Naive thymus-derived CD4-positive, alpha-beta T cell (primary cell): Measurements from ENCODE around the gene RAP2A. TPM values are rescaled to one million over a fixed set of nuclear protein-coding genes. Genes with fewer than 3 reads are reported as not detected.

ENCODE experiments used
- ATAC-seq: fragments of 150-1000 bp; cut with Tn5 transposase; 2 replicates; pipeline ENCODE4 v1.10.0; 2021; ENCODE audit warnings: mild to moderate bottlenecking, moderate library complexity
- CTCF ChIA-PET: fragments of 350-600 bp; sonication (Branson Sonifier 250); formaldehyde crosslinking; loops from one replicate; lab custom pipeline; 2021; ENCODE audit warnings: antibody characterized with exemption; lab: Charles Lee
- POLR2A ChIA-PET: fragments of 350-600 bp; sonication (Branson Sonifier 250); formaldehyde crosslinking; loops from one replicate; lab custom pipeline; 2021; ENCODE audit warnings: antibody characterized with exemption, inconsistent platforms; lab: Charles Lee
- DNase-seq, 9 donors: peaks; one replicate each; pipeline versions ENCODE4 v3.0.0 to v3.0.0-alpha.2; 2020 to 2022; ENCODE audit warnings: mixed read lengths in 1 of 9
- H3K27ac ChIP-seq: one replicate; pipeline ENCODE4 v1.7.0; 2013; ENCODE audit warnings: mild to moderate bottlenecking, low read depth, low read length, moderate library complexity
- H3K27me3 ChIP-seq, 2 donors: one replicate each; pipeline ENCODE4 v1.7.0; 2013; ENCODE audit warnings: low read length in 2 of 2, mild to moderate bottlenecking in 2 of 2, moderate library complexity in 2 of 2; ENCODE audit not compliant: control insufficient read depth in 2 of 2, insufficient read depth in 2 of 2
- H3K36me3 ChIP-seq, 3 experiments: 1 replicate in 2 of 3; 2 replicates in 1 of 3; pipeline ENCODE4 v1.7.0; 2013; ENCODE audit warnings: low read length in 3 of 3, mild to moderate bottlenecking in 3 of 3, moderate library complexity in 1 of 3; ENCODE audit not compliant: insufficient read depth in 3 of 3, control insufficient read depth in 2 of 3
- H3K4me1 ChIP-seq, 2 donors: one replicate each; pipeline ENCODE4 v1.7.0; 2013; ENCODE audit warnings: low read length in 2 of 2, mild to moderate bottlenecking in 2 of 2, moderate library complexity in 1 of 2; ENCODE audit not compliant: control insufficient read depth in 2 of 2, insufficient read depth in 2 of 2
- H3K4me3 ChIP-seq: 2 replicates; pipeline ENCODE4 v1.7.0; 2013; ENCODE audit warnings: mild to moderate bottlenecking, low read length
- H3K9me3 ChIP-seq, 3 experiments: 1 replicate in 2 of 3; 2 replicates in 1 of 3; pipeline ENCODE4 v1.7.0; 2013; ENCODE audit warnings: low read length in 3 of 3; ENCODE audit not compliant: control insufficient read depth in 2 of 3
- H3K27ac Mint-ChIP-seq, 9 donors: one replicate each; pipeline ENCODE4 v1.8.0; 2020 to 2022; ENCODE audit warnings: mixed read lengths in 9 of 9, mild to moderate bottlenecking in 8 of 9, moderate library complexity in 5 of 9, inconsistent platforms in 2 of 9
- H3K27me3 Mint-ChIP-seq, 5 donors: one replicate each; pipeline ENCODE4 v1.8.0; 2021 to 2022; ENCODE audit warnings: mixed read lengths in 5 of 5, mild to moderate bottlenecking in 1 of 5
- H3K36me3 Mint-ChIP-seq, 5 donors: one replicate each; pipeline ENCODE4 v1.8.0; 2020 to 2022; ENCODE audit warnings: mixed read lengths in 5 of 5, mild to moderate bottlenecking in 3 of 5, inconsistent platforms in 1 of 5
- H3K4me1 Mint-ChIP-seq, 7 donors: one replicate each; pipeline ENCODE4 v1.8.0; 2020 to 2022; ENCODE audit warnings: mixed read lengths in 7 of 7, mild to moderate bottlenecking in 3 of 7, inconsistent platforms in 1 of 7
- H3K4me3 Mint-ChIP-seq, 10 donors: one replicate each; pipeline ENCODE4 v1.8.0; 2020 to 2022; ENCODE audit warnings: mild to moderate bottlenecking in 10 of 10, mixed read lengths in 10 of 10, moderate library complexity in 6 of 10, inconsistent platforms in 2 of 10
- H3K9me3 Mint-ChIP-seq, 11 donors: one replicate each; pipeline ENCODE4 v1.8.0; 2020 to 2022; ENCODE audit warnings: mixed read lengths in 11 of 11, mild to moderate bottlenecking in 4 of 11, inconsistent platforms in 1 of 11, moderate library complexity in 1 of 11
- intact Hi-C, 2 donors: fragments of 100-400 bp; cut with micrococcal nuclease; formaldehyde crosslinking; loops; one replicate each; pipeline ENCODE4 v1.15.1; 2023
- polyA plus RNA-seq, 2 donors: library from polyadenylated mRNA; unstranded; fragments of 300-500 nt; fragmentation: Illumina TruSeq; gene quantifications; one replicate each; pipeline ENCODE4 v1.2.3, GENCODE V29; 2021
- total RNA-seq, 6 experiments: library from RNA in 5 of 6; stranded (reverse) in 5 of 6; gene quantifications; 1 replicate in 5 of 6; 2 replicates in 1 of 6; pipeline ENCODE4 v1.2.3 and lab custom pipeline; 2021 to 2026

The RAP2A gene
- total and polyA plus RNA-seq, 7 experiments from 2014 or later: 1.2 to 33.2 (median 17.1) TPM

DNA sequence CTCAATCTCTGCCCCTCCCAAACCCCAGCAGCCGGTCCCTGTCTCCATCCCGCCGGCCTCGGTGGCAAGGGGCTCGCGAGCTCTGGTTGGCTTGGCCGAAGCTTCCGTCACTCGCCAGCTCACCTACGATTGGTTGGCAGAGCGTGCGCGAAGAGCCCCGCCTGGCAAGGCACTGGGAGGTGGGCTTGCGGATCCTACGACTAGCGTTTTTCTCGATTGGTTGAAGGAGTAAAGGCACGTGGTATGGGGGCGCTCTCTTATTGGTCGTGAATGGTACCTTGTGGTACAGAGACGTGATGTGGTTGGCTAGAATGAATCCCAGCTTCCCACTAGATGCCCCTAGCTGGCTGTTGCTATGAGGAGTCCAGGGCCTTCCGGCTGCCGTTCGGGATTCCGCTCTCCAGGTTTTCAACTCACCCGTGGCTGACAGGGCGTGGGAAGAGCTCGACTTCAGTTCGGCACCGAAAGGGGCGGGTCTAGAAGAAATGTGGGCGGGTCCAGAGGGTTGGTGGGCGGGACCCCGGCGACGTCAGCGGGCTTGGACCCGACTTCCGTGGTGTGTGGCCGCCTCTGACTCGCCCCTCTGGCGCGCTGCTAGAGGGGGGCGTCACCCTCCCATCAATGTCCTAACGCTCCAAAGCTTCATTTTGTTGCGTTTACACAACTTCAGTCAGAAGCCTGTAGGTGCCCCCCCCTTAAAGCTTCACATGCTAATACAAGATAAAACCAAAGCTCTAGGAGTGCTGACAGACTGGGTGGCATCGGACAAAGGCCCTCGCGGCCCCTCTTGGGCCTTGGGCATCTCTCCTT, 847 bp upstream of the RAP2A start:
- Mint-ChIP-seq H3K27me3 (peaks cover 0 to 11% (median 7%) of the 10 kb centered on the region in 5 donors), H3K4me1 (peaks cover 13 to 36% (median 30%) of the 10 kb centered on the region in 7 donors), H3K4me3 (peak overlapping the region; percentile 90 to 99 (median 96)), H3K9me3 (peaks cover 0 to 4% (median 0%) of the 10 kb centered on the region in 11 donors), H3K36me3 (peaks cover 0 to 5% (median 0%) of the 10 kb centered on the region in 5 donors), H3K27ac (peak overlapping the region; percentile 98 to 100 (median 100))
- ATAC-seq: peak; percentile 85
- Histone ChIP-seq H3K4me3 (peak overlapping the region; percentile 93), H3K9me3 (no peaks in the 10 kb centered on the region), H3K27ac (peak overlapping the region; percentile 100), H3K4me1 (peaks cover 0 to 8% of the 10 kb centered on the region in 2 donors), H3K36me3 (peaks cover 0 to 3% (median 0%) of the 10 kb centered on the region in 3 experiments), H3K27me3 (no peaks in the 10 kb centered on the region)
- intact Hi-C loops: loop anchor here (1.0 to 10.0 kb wide), 10 partner anchors 64 to 1769 kb away; partner anchors contain the start of genes MBNL2 (in 2 of the 2), DNAJC3 (in 1 of the 2) and UBAC2 (in 1 of the 2)
- DNase-seq: peak; percentile 97 to 99 (median 99)
- POLR2A ChIA-PET: interaction anchor here (0.6 to 3.3 kb wide), 21 partner anchors 12 to 1756 kb away, joined by 3 to 32 read pairs (median 4); partner anchors contain the start of genes DNAJC3, MBNL2 and STK24
- CTCF ChIA-PET: interaction anchor here (0.6 kb wide), 1 partner anchor 325 kb away, joined by 4 read pairs; no protein-coding TSS in a partner anchor

DNA sequence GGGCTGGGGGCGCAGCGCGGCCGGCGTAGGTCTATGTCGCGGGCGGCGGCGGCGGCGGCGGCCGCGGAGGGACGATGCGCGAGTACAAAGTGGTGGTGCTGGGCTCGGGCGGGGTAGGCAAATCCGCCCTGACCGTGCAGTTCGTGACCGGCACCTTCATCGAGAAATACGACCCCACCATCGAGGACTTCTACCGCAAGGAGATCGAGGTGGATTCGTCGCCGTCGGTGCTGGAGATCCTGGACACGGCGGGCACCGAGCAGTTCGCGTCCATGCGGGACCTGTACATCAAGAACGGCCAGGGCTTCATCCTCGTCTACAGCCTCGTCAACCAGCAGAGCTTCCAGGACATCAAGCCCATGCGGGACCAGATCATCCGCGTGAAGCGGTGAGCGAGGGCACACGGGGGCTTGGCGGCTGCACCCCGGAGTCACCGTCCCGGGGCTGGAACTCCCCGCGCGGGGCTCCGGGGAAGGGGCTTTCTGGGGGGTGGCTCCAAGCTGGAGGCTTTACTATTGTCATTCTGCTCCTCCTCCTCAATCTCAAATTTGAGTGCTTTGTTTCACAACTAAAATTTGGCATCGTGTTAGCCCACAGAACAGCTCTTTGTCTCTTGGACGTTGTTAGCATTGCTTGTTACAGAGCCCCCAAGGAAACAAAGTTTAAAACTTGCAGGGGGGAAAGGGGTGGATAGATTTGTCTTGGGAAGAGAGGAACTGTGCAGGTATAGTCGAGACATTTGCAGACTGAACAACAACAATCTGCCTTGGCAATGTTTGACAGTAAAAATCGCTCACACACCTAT, 630 bp downstream of the RAP2A start:
- Mint-ChIP-seq H3K27me3 (peaks cover 0 to 7% (median 3%) of the 10 kb centered on the region in 5 donors), H3K27ac (peak overlapping the region; percentile 53 to 95 (median 87)), H3K36me3 (peaks cover 0 to 5% (median 0%) of the 10 kb centered on the region in 5 donors), H3K4me3 (peak overlapping the region; percentile 90 to 99 (median 93)), H3K4me1 (peaks cover 13 to 36% (median 30%) of the 10 kb centered on the region in 7 donors), H3K9me3 (peaks cover 0 to 4% (median 0%) of the 10 kb centered on the region in 11 donors)
- ATAC-seq (no peak), DNase-seq (peak; percentile 22 to 68 (median 45))
- peak overlapping the region; percentile 63 for H3K4me3 ChIP-seq
- peak overlapping the region; percentile 56 for H3K27ac ChIP-seq
- H3K36me3 ChIP-seq: peaks cover 0 to 3% (median 0%) of the 10 kb centered on the region in 3 experiments
- H3K27me3 ChIP-seq: no peaks in the 10 kb centered on the region
- no peaks in the 10 kb centered on the region for H3K9me3 ChIP-seq
- intact Hi-C loops: loop anchor here in 1 of 2 donors (5.0 to 10.0 kb wide), 3 partner anchors 1480 to 1768 kb away; partner anchors contain the start of gene UBAC2
- ChIA-PET POLR2A (interaction anchor here (0.7 to 3.3 kb wide), 10 partner anchors 16 to 1758 kb away, joined by 3 to 32 read pairs (median 4); partner anchors contain the start of genes DNAJC3 and MBNL2), CTCF (no interaction called here)
- peaks cover 0 to 8% of the 10 kb centered on the region in 2 donors for H3K4me1 ChIP-seq

GRCh38 chr13:97435323-97435722, 1.4 kb downstream of the RAP2A start:
- Histone ChIP-seq H3K9me3 (no peaks in the 10 kb centered on the region), H3K27ac (peak overlapping the region; percentile 56), H3K4me1 (peaks cover 0 to 8% of the 10 kb centered on the region in 2 donors), H3K36me3 (peaks cover 0 to 3% (median 0%) of the 10 kb centered on the region in 3 experiments), H3K27me3 (no peaks in the 10 kb centered on the region), H3K4me3 (peak overlapping the region; percentile 63)
- intact Hi-C loops: loop anchor here in 1 of 2 donors (10.0 kb wide), 2 partner anchors 1479 to 1649 kb away; no protein-coding TSS in a partner anchor
- Mint-ChIP-seq H3K36me3 (peaks cover 0 to 5% (median 0%) of the 10 kb centered on the region in 5 donors), H3K4me3 (peak overlapping the region; percentile 90 to 99 (median 93)), H3K27me3 (no peaks in the 10 kb centered on the region), H3K4me1 (peaks cover 13 to 36% (median 30%) of the 10 kb centered on the region in 7 donors), H3K9me3 (peaks cover 0 to 4% (median 0%) of the 10 kb centered on the region in 11 donors), H3K27ac (peak overlapping the region in 8 of 9 donors; percentile 53 to 95 (median 86))
- ATAC-seq (no peak), DNase-seq (no peak)
- ChIA-PET POLR2A (interaction anchor here (1.0 kb wide), 2 partner anchors 25 to 211 kb away, joined by 3 read pairs; no protein-coding TSS in a partner anchor), CTCF (no interaction called here)

GRCh38 chr13:97435794-97436193, 1.8 kb downstream of the RAP2A start:
- no peak for DNase-seq
- peaks cover 0 to 8% of the 10 kb centered on the region in 2 donors for H3K4me1 ChIP-seq
- H3K4me3 ChIP-seq: no peak overlapping the region
- no peaks in the 10 kb centered on the region for H3K27me3 Mint-ChIP-seq
- CTCF ChIA-PET: no interaction called here
- H3K27ac Mint-ChIP-seq: peak overlapping the region in 6 of 9 donors; percentile 2 to 77 (median 33)
- H3K27me3 ChIP-seq: no peaks in the 10 kb centered on the region
- H3K9me3 ChIP-seq: no peaks in the 10 kb centered on the region
- intact Hi-C loops: loop anchor here in 1 of 2 donors (10.0 kb wide), 2 partner anchors 1479 to 1649 kb away; no protein-coding TSS in a partner anchor
- peaks cover 0 to 4% (median 0%) of the 10 kb centered on the region in 11 donors for H3K9me3 Mint-ChIP-seq
- POLR2A ChIA-PET: interaction anchor here (1.0 kb wide), 1 partner anchor 25 kb away, joined by 3 read pairs; no protein-coding TSS in a partner anchor
- H3K4me1 Mint-ChIP-seq: peaks cover 13 to 36% (median 30%) of the 10 kb centered on the region in 7 donors
- no peak overlapping the region for H3K27ac ChIP-seq
- peaks cover 0 to 5% (median 0%) of the 10 kb centered on the region in 5 donors for H3K36me3 Mint-ChIP-seq
- peaks cover 0 to 3% (median 0%) of the 10 kb centered on the region in 3 experiments for H3K36me3 ChIP-seq
- peak overlapping the region; percentile 8 to 95 (median 82) for H3K4me3 Mint-ChIP-seq
- no peak for ATAC-seq

- ChIA-PET CTCF (no interaction called here), POLR2A (no interaction called here)
- H3K4me3 Mint-ChIP-seq: peak overlapping the region in 4 of 10 donors; percentile 56 to 95 (median 88)
- intact Hi-C loops: loop anchor here in 1 of 2 donors (10.0 kb wide), 2 partner anchors 1478 to 1648 kb away; no protein-coding TSS in a partner anchor
- H3K27ac ChIP-seq: no peak overlapping the region
- peaks cover 0 to 5% (median 0%) of the 10 kb centered on the region in 5 donors for H3K36me3 Mint-ChIP-seq
- no peak overlapping the region for H3K27ac Mint-ChIP-seq
- no peak for DNase-seq
- H3K4me1 ChIP-seq: peaks cover 0 to 8% of the 10 kb centered on the region in 2 donors
- H3K9me3 ChIP-seq: no peaks in the 10 kb centered on the region
- no peak overlapping the region for H3K4me3 ChIP-seq
- peaks cover 0 to 4% (median 0%) of the 10 kb centered on the region in 11 donors for H3K9me3 Mint-ChIP-seq
- H3K4me1 Mint-ChIP-seq: peaks cover 11 to 35% (median 26%) of the 10 kb centered on the region in 7 donors
- H3K27me3 ChIP-seq: no peaks in the 10 kb centered on the region
- H3K36me3 ChIP-seq: peaks cover 0 to 3% (median 0%) of the 10 kb centered on the region in 3 experiments
- H3K27me3 Mint-ChIP-seq: no peaks in the 10 kb centered on the region
- ATAC-seq: no peak
Measured at GRCh38 chr13:97436845-97437244, 2.9 kb downstream of the RAP2A start.
